DMS153 (cell line): ENCODE measurements around the gene ITIH1.
"Not testable (repeated sequence)": the region's sequence is repeated elsewhere in the genome, so short reads cannot be mapped to it uniquely, and the experiment has no call there.

Source experiments
- DNase-seq: peaks from one replicate; lab custom pipeline; 2025; lab: John Stamatoyannopoulos, UW

Gene ITIH1

GRCh38 chr3:52777127-52777958 lies at the start of gene ITIH1:
Gene ITIH1, plus strand, starts transcription at chr3:52777599. Its CDS starts 17 bp downstream, at chr3:52777616.
- no peak for DNase-seq

DNA sequence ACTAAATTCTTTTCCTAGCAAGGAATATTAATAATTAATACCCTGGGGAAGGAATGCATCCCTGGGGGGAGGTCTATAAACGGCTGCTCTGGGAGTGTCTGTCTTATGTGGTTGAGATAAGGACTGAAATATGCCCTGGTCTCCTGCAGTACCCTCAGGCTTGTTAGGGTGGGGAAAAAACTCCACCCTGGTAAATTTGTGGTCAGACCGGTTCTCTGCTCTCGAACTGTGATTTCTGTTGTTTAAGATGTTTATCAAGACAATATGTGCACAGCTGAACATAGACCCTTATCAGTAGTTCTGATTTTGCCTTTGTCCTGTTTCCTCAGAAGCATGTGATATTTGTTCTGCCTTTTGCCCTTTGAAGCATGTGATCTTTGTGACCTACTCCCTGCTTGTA lies 48.6 kb upstream of the ITIH1 start:
- not testable (repeated sequence) for DNase-seq

GRCh38 chr3:52730681-52731080 lies 46.7 kb upstream of the ITIH1 start:
- no peak for DNase-seq

DNA sequence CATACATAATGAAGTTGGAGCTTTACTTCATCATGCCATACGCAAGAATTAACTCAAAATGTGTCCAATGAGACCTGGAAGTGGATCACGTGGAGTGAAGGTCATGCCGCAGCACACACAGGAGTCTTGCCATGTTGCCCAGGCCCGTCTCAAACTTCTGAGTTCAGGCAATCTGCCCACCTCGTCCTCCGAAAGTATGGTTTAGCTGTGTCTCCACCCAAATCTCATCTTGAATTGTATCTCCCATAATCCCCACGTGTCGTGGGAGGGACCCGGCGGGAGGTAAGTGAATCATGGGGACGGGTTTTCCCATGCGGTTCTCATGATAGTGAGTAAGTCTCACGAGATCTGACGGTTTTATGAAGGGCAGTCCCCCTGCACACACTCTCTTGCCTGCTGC lies 45.8 kb upstream of the ITIH1 start:
- DNase-seq, result no peak

GRCh38 chr3:52733256-52733891 lies 44.0 kb upstream of the ITIH1 start:
- DNase-seq, result no peak

DNA sequence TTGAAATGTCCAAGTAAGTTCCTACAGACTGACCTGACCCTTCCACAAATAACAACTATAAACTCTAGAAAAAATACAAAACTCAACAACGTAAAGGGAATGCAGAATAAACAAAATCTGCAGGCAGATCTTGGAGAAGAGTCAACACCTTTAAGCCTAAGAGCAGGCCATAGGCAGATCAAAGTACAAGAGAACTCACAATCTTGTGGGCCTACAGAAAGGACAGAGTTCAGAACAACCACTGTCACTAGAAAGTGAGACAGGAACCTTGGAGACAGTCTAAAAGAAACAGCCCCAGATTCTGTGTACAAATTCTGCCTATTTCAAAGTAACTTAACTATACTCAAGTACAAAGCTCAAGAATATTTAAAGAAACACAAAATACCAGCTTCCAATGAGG lies 37.7 kb upstream of the ITIH1 start:
- DNase-seq, result no peak

DNA sequence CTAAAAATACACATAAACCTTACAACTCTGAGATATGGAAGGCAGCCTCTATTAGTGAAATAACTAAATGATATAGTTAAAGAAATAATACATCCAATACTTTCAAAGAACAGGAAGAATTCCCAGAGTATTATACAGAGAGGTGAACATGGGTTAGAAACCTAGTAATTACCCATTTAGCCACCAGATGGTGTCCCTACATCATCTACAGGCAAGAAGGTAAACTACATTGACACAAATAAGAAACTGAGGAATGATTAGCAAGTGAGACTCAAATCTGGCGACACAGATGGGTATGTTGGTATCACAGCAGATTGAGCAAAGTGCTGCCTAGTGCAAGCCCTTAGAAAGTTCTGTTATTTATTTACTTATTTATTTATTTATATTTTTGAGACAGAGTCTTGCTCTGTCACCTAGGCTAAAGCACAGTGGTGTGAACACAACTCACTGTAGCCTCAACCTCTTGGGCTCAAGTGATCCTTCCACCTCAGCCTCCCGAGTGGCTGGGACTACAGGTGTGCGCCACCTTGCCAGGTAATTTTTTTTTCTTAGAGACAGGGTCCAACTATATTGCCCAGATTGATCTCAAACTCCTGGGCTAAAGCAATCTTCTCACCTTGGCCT lies 34.9 kb upstream of the ITIH1 start:
- no peak for DNase-seq

- no peak for DNase-seq
These were observed 34.2 kb upstream of the ITIH1 start for GRCh38 chr3:52743152-52743551.

DNA sequence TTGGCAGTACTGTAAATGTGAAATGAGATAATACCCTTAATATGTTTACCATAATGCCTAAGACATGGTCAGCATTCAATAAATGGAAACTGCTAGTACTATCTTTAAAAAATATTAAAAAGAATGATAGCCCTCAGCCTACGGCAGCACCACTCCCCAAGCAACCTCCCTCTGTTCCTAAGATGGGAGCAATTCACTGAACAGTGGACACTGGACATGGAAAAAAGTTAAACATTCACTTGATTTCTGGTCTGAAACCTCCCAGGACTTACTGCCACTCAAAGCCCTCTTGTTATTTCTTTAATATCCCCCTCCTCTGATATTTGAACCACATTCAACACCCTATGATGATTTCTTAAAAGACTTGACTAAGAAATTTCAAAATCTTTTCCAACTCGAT lies 33.7 kb upstream of the ITIH1 start:
- DNase-seq, result no peak

DNA sequence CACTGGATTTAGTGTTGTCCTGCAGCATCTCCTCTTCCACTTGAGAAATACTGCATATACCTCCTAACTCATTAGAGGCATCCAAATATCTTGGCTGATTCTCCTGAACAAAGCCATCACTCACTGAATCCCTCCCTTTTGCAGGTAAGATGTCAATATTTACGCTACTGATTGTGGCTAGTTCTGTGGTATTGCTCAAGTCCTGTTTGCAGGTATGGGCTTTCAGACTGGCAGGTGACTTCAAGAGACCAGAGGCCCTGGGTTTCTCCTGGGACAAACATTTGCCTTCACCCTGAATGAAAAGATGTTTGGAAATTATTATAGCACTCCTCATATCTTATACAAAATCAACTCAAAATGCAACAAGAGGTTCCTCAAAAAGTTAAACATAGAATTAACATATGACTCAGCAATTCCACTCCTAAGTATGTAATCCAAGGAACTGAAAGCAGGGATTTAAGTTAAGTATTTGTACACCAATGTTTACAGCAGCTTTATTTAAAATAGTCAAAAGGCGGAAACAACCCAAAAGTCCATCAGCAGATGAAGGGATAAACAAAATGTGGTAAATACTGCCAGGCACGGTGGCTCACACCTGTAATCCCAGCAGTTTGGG lies 25.2 kb upstream of the ITIH1 start:
- DNase-seq, result no peak

DNA sequence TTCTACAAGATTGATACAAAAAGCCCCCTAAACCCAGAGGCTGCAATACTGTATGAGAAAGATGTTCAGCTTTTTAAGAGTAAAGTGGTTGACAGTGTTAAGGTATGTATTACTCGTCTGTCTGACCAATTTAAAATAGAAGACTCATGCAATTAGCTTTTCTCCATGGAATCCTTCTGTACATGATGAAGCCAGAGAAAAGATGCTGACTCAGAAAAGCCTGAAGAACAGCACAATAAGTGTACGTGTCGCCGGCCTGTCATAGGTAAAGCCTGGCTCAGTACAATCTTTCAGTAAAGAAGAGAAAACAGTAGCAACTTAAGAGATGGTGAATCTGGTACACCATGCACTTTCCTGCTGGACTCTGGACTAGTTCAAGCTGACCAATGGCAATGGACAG lies 23.0 kb upstream of the ITIH1 start:
- DNase-seq, result no peak

DNA sequence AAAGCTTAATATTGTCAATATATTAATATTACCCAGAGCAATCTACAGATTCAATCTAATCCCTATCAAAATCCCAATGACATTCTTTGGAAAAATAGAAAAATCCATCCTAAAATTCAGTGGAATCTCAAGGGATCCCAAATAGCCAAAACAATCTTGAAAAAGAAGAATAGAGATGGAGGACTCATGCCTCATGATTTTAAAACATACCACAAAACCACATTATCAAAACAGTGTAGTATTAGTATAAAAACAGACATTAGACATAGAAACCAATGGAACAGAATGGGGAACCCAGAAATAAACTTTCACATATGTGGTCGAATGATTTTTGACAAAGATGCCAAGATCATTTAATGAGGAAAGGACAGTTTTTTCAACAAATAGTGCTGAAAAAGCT lies 21.3 kb upstream of the ITIH1 start:
- DNase-seq, result no peak

DNA sequence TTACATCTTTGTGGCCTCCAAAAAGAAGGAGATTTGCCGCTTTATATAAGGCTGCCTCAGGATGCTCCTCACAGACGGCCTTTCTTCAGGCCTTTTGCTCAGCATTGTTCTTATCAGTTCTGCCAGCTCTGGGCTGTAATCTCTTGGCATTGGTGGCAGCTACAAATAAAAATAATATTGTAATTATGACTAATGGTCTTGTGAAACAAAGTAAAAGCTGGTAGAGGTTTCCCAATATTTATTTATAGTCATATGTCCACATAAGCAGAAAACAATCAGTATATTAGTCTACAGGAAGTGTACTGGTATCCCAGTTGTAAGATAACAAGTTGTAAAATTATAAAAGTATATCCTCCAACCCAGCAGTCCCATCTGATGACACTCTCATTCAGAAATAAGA lies 13.9 kb upstream of the ITIH1 start:
- DNase-seq, result no peak

GRCh38 chr3:52769786-52770455 lies 7.5 kb upstream of the ITIH1 start:
- no peak for DNase-seq

DNA sequence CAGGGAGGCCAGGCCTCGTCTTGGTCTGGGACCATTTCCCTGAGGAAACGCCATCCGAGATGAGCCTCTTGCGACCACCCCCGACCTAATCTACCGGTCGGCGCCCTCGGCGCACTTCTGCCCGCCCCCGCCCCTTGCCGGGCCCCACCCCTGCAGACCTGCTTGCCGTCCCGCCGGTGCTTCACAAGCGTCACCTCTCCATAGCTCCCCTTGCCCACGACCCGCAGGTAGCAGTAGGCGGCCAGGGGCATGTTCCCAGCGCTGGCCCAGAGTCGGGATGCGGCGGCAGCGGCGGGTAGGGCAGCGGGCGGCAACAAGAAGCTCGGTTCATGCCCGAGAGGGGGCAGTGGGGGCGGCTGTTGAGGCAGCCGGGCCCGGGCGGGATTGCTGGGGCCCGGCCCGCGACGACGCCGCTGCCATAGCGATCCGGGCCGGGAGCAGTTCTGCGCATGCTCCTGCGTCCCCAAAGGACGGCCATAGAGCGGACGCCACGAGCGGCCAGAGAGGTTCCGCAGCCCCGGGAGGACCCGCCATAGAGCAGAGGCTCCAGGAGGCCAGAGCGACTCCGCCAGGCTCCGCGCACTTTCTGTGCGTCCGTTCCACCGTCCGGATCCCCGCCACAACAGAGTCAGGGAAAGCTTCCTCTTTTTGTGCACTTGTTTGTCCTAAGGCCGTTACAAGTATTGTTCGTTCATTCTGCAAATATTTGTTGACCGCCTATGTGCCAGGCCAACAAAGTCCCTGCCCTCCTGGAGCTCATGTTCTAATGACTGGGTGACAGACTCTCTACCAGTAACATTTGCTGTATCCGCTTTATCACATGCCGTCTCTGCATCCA lies 6.7 kb upstream of the ITIH1 start, which contains the start of gene NEK4:
Gene NEK4 (minus strand): TSS at position 445 of the 838 bp plus-strand sequence. CDS start 194 bp downstream, at position 251.
- DNase-seq, result peak; percentile 54

DNA sequence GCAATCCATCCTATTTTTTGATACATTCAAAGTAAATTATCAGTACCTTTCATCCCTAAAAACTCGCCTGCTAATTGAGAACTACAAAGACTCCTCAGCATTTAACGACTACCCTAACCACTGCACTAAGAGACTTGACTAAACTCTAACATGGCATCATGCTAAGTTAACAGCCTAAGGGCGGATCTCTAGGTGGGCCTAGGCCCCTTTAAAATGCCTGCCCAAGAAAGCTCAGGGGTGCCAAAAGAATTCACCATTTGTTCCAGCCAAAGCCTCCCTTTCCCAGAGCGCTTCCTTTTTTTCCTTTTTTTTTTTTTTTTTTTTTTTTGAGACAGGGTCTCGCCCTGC lies 6.1 kb upstream of the ITIH1 start:
- DNase-seq, result no peak

DNA sequence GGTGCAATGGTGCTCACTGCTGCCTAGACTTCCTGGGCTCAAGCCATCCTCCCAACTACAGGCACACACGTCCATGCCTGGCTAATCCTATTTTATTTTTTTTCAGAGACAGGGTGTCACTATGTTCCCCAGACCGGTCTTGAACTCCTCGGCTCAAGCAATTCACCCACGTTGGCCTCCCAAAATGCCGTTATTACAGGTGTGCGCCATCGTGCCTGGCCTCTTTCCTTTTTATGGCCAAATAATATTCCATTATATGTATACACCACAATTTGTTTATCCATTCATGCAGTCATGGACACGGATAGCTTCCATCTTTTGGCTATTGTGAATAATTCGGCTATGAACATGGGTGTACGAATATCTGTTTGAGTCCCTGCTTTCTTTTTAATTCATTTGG lies 5.7 kb upstream of the ITIH1 start:
- no peak for DNase-seq

- DNase-seq, result no peak
These were observed 3.9 kb upstream of the ITIH1 start for GRCh38 chr3:52773361-52774065.

DNA sequence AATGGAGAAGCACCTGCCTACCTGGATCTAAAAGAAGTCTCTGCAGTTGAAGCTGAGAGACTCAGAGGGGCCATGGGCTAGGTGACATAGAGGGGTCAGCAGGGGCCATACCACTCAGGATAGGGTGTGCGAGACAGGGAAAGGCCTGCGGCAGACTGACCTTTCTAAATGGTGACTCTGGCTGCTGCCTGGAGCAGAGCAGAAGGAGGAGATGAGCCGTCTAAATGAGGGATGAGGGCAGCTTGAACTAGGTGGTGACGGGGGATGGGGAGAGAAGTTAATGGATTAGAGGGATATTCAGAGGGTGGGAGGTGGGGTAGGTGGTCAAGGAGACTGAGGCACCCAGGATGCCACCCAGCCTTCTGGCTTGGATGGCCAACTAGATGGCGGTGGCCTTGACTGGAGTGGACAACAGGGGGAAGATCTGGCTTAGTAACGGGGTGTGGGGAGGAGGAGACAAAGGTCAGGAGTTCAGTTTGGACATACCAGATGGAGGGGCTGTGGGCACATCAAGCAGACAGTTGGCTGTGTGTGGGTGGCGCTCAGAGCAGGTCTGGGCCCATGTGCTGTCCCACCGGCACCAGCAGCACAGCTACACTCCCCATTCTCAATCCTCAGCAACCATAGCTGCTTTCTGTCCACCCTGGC lies 3.2 kb upstream of the ITIH1 start:
- DNase-seq, result no peak
